Measurements from ENCODE around the gene HK3. TPM values are rescaled to one million over a fixed set of nuclear protein-coding genes. Genes with fewer than 3 reads are reported as not detected.

The HK3 gene
- total RNA-seq, 1 experiment from 2014 or later: 0.17 TPM

- TF ChIP-seq NFE2L1 (CRISPR knock-in tag; IDR thresholded peaks at IDR 0.05) (no peak), PRRX2 (CRISPR knock-in tag; IDR thresholded peaks at IDR 0.05) (no peak), CREB1 (CRISPR knock-in tag; IDR thresholded peaks at IDR 0.05) (no peak), ETV6 (CRISPR knock-in tag; IDR thresholded peaks at IDR 0.05) (no peak)
- no peaks in the 10 kb centered on the region for H3K36me3 Mint-ChIP-seq
- H3K4me1 Mint-ChIP-seq: no peaks in the 10 kb centered on the region
- H3K27me3 Mint-ChIP-seq (ENCODE audit: low read depth): no peaks in the 10 kb centered on the region
- ChIA-PET POLR2A (no interaction called here), CTCF (interaction anchor here (0.6 to 3.0 kb wide), 7 partner anchors 62 to 236 kb away, joined by 3 to 20 read pairs (median 4); no protein-coding TSS in a partner anchor)
- no peaks in the 10 kb centered on the region for H3K9me3 Mint-ChIP-seq
- DNase-seq (ENCODE audit: low spot score): no peak
- H3K27ac Mint-ChIP-seq: no peak overlapping the region
- no peak for ATAC-seq
- H3K4me3 Mint-ChIP-seq: no peak overlapping the region
Observed at GRCh38 chr5:176875783-176876505, 23.2 kb downstream of the HK3 start.

DNA sequence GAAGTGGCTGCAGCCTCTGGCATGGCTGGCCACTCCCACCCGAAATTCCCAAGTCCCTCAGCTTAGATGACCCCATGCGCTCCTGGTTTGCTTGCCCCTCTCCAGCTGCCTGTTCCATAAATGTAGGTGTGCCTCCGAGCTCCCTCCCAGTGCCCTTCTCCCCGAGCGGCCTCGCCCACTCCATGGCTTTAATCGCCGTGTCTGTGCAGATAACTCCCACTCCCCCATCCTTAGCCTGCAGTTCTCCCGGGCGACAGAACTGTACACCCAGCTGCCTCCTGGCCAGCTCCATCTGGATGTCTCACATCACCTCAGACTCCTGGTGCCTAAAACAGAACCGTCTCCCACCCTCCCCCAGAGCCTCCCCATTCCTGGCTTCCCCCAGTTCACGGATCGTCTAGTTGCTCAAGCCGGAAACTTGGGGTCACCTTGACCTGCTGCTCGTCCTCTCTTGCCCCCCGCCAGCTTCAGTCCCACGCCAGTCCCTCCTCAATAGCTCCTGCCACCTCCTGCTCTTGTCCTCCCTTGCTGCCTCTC is 24.1 kb downstream of the HK3 start:
- H3K36me3 Mint-ChIP-seq: no peaks in the 10 kb centered on the region
- CTCF ChIA-PET: interaction anchor here (0.6 to 3.0 kb wide), 6 partner anchors 61 to 237 kb away, joined by 3 to 20 read pairs (median 4); no protein-coding TSS in a partner anchor
- POLR2A ChIA-PET: no interaction called here
- H3K9me3 Mint-ChIP-seq: no peaks in the 10 kb centered on the region
- no peak overlapping the region for H3K27ac Mint-ChIP-seq
- DNase-seq (ENCODE audit: low spot score): no peak
- no peak for ATAC-seq
- no peaks in the 10 kb centered on the region for H3K27me3 Mint-ChIP-seq (ENCODE audit: low read depth)
- no peak overlapping the region for H3K4me3 Mint-ChIP-seq
- H3K4me1 Mint-ChIP-seq: no peaks in the 10 kb centered on the region
- TF ChIP-seq ZNF671 (CRISPR knock-in tag; IDR thresholded peaks at IDR 0.05): no peak
- no peak for TF ChIP-seq ZNF532 (CRISPR knock-in tag; IDR thresholded peaks at IDR 0.05; ENCODE audit: borderline replicate concordance)
- no peak for TF ChIP-seq SP1 (CRISPR knock-in tag; conservative IDR thresholded peaks at IDR 0.05)
- TF ChIP-seq E2F4 (CRISPR knock-in tag; IDR thresholded peaks at IDR 0.05; ENCODE audit: borderline replicate concordance, low read depth): no peak
- TF ChIP-seq GRHL2 (CRISPR knock-in tag; IDR thresholded peaks at IDR 0.05; ENCODE audit: insufficient replicate concordance, severe bottlenecking): no peak
- TF ChIP-seq ZNF425 (CRISPR knock-in tag; conservative IDR thresholded peaks at IDR 0.05): no peak
- no peak for TF ChIP-seq AR (CRISPR knock-in tag; IDR thresholded peaks at IDR 0.05)
- no peak for TF ChIP-seq ZNF281 (CRISPR knock-in tag; IDR thresholded peaks at IDR 0.05)
- no peak for TF ChIP-seq FOXK1 (CRISPR knock-in tag; IDR thresholded peaks at IDR 0.05)
- no peak for TF ChIP-seq MYBL2 (CRISPR knock-in tag; IDR thresholded peaks at IDR 0.05)
- TF ChIP-seq ZBTB21 (CRISPR knock-in tag; IDR thresholded peaks at IDR 0.05; ENCODE audit: borderline replicate concordance): no peak
- no peak for TF ChIP-seq ZBTB43 (CRISPR knock-in tag; IDR thresholded peaks at IDR 0.05)
- no peak for TF ChIP-seq ZNF423 (CRISPR knock-in tag; IDR thresholded peaks at IDR 0.05)

All from WTC11 (cell line).